Inferior parietal cortex (tissue), 1 donor: ENCODE measurements around the gene PKP3.
"Not testable (repeated sequence)": the region's sequence is repeated elsewhere in the genome, so short reads cannot be mapped to it uniquely, and the experiment has no call there.

Experiments used
- DNase-seq: peaks from one replicate; pipeline ENCODE4 v3.0.0-alpha.2; 2016; ENCODE audit errors: extremely low spot score

Gene PKP3

GRCh38 chr11:394034-394857 is at the start of gene PKP3:
TSS of gene PKP3 (plus strand) at chr11:394209. CDS start at chr11:394293, 84 bp downstream.
- no peak for DNase-seq

- DNase-seq = no peak
Measured at GRCh38 chr11:344836-345578, 49.0 kb upstream of the PKP3 start.

- no peak for DNase-seq
Measured at GRCh38 chr11:346529-346928, 47.5 kb upstream of the PKP3 start.

GRCh38 chr11:349270-349954 is 44.6 kb upstream of the PKP3 start:
- DNase-seq = not testable (repeated sequence)

DNA sequence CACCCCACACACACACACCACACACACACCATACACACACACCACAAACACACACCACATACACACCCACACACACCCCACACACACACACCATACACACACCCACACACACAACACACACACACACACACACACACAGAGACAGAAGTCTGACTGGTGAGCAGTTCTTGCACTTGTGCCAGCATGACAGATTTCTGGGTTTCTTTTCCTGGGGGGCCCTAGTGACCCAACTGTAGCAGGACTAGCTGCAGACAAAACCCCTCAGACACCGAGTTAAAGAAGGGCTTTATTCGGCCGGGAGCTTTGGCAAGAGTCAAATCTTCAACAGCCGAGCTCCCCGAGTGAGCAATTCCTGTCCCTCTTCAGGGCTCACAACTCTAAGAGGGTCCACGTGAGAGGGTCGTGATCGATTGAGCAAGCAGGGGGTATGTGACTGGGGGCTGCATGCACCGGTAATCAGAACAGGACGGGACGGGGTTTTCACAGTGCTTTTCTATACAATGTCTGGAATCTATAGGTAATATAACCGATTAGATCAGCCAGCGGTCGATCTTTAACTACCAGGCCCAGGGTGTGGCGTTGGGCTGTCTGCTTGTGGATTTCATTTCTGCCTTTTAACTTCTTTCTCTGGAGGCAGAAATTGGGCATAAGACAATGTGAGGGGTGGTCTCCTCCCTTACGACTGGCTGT is 43.8 kb upstream of the PKP3 start:
- not testable (repeated sequence) for DNase-seq

DNA sequence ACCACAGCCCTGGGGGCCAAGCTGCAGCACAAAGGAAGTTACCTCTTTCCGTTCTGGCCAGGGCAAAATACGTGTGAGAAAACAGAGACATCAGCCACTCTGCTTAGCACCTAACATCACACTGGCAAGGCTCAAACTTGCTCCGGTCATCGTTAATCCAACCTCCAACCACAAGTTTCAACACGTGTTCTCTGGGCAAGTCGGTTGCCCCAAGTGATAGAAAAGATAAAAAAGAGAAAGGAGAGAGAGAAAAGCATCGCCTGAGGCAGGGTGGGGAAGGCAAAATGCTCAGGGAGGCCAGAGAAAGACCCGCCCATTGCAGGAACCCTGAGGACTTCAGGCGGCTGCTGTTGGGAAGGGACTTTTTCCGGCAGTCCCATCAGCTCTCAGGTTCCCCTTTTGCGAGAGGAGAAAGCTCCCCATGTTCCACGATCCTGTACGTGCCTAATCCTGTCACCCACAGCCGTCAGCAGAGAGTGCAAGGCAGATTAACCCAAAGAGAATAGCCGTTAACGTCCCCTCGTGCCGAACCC is 43.2 kb upstream of the PKP3 start:
- no peak for DNase-seq

DNA sequence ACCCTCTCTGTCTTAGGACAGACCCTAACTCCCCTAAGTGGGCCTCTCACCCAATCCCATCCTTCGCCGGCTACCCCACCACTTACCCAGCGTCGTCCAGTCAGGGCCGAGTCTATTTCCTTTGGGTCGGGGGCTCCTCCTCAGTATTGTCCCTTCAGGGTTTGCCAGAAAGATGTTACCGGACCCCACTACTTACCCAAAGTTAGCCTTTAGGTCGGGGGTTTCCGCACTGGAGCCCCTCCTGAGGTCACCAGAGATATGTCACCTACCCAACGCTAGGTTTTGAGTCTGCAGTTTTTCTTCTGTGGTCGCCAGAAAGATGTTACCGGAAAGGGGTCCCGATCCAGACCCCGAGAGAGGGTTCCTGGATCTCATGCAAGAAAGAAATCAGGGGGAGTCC is 42.6 kb upstream of the PKP3 start:
- DNase-seq = no peak

- no peak for DNase-seq
Measured at GRCh38 chr11:352456-353031, 41.5 kb upstream of the PKP3 start.

DNA sequence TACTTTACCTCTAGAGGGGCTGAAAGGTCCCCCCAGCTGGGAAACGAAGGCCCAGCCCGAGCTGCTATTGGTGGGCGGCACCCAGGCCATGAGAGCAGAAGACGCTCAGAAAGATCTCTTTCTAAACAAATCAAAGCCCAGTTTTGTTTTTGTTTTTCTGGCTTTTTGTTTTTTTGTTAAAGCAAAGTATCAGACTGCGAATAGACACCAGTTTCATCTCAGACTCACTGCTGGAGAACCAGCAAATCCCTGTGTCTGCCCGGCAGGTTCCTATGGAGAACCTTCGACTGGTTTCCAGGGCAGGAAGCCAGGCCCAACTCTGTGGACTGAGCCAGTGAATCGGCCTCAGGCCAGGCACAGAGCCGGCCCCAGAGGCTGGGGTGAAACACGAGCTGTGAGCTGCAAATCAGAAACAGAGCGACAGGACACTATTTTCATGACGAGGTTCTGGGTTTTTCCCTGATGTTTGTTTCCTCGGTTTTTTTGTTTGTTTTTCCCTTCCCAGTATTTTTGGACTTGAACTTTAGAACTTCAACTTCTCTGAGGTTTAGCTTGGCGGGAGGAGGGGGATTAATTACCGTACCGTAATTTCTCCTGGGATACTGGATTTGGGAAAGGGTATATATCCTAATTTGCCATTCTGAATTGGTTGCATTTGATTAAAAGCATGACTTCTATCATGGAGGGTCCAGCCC is 40.7 kb upstream of the PKP3 start:
- DNase-seq = no peak

DNA sequence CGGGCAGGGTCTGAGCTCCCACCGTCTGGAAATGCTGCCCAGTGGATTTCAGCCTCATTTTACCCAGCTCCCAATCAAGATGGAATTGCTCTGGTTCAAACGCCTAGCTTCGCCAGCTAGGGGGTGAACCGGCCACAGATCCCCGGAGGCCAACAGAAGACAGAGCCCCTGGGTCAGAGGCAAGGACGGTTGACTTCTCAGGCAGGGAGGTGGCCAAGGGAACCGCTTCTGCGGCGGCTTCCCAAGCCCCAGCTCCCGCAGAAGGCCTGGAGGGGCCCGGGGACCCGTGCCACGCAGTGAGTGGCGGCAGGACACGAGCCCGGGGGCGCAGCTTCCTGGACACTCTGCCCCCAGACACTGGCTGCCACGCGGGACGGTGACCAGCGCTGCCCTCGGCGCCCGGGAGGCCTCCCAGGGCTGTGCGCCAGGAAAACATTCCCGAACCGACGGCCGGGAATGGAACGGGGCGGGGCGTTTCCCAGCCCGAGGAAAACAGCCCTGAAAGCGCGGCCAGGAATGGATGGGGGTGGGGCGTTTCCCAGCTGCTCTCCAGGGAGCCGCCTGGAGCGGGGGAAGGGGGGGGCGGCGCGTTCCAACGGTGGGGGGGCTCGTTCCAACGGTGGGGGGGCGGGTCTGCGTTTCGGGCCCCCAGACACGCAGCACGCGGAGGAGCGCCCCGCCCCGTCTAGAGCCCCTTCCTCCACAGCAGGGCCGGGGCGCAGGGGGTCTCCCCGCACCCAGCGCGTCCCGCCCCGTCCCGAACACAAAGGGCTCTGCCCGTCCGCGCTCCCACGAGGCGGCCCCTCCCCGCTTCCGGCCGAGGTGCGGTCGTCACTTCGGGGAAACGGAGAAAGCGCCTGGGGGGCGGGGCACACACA is 38.2 kb upstream of the PKP3 start:
- DNase-seq = no peak

- no peak for DNase-seq
Measured at GRCh38 chr11:356610-357009, 37.4 kb upstream of the PKP3 start.

DNA sequence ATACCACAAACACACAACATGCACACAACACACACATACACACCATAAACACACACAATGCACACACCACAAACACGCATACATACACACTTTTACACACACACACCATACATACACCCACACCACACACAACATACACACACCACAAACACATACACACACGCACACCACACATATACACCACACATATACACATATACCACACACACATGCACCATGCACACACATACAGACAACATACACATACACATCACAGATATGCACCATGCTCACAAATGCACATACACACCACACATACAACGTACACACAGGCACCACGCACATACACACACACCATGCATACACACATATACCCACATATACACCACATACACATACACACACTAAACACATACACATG is 36.4 kb upstream of the PKP3 start:
- no peak for DNase-seq

GRCh38 chr11:358129-358800 is 35.7 kb upstream of the PKP3 start:
- no peak for DNase-seq

DNA sequence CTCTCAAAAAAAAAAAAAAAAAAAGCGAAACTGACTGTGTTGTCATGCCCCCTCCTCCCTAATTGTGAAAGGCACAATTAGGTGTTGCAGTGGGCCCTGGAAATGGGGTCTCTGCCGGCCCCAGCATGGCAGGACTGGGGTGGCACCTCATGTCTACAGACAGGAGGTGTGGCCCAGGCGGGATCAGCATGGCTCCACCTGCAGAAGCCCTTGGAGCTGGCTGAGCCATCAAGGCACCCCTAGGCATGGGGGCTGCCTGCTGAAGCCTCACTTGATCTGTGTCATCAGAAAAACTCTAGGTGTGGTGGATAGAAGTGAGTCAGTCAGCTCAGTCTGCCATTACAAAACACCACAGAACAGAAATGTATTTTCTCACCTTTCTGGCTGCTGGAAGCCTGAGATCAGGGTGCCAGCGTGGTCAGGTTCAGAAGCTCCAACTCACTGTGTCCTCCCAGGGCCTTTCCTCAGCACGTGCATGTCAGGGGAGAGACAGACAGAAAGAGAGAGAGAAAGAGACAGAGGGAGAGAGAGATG is 34.8 kb upstream of the PKP3 start:
- DNase-seq = no peak

DNA sequence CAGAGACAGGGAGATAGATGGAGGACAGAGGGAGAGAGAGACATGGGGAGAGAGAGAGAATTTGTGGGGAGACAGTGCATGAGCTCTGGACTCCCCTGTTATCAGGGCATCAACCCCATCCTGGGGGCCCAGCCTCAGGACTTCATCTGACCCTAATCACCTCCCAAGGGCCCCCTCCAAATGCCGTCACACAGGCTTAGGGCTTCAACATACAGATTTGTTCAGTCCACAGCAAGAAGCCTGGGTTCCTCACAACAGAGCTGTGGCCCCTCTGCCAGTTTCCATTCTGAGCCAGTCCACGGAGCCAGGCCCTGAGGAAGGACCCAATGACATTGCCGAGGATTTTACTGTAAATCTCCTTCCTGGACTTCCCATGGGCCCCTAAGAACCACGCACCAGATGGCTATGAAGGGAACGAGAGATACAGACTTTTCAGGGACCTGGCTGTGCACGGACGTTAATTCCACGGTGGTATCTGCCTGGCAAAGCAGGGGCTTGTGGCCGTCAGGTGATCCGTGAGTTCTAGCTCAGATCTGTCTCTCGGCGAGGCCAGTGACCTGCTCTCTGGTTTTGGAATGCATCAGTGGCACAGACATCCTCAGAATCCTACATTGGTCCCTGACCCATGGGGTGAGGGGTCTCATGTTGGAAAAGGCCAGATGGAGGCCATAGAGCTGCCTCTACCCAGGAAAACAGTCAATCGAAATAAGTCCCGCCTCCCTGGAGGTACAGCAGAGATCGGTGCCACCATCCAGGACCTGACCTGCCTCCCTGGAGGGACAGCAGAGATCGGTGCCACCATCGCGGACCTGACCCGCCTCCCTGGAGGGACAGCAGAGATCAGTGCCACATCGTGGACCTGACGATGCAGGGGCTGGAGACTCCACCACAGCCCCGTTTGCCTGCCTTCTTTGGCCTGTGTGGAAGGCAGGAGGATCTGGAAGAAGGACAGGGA is 33.4 kb upstream of the PKP3 start:
- DNase-seq = no peak

GRCh38 chr11:362642-363442 is 31.2 kb upstream of the PKP3 start:
- no peak for DNase-seq

DNA sequence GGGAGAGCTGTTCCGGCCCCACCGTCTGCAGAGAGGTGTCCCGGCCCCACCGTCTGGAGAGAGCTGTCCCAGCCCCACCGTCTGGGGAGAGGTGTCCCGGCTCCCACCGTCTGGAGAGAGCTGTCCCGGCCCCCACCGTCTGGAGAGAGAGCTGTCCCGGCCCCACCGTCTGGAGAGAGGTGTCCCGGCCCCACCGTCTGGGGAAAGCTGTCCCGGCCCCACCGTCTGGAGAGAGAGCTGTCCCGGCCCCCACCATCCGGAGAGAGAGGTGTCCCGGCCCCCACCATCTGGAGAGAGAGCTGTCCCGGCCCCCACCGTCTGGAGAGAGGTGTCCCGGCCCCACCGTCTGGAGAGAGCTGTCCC is 30.6 kb upstream of the PKP3 start:
- not testable (repeated sequence) for DNase-seq
